GM10266 (cell line): ENCODE data around the gene NFYA.

ENCODE experiments used
- DNase-seq: peaks from one replicate; pipeline ENCODE4 v3.0.0; 2012; ENCODE audit errors: extremely low spot score
- TF ChIP-seq, protein P1 (sequence below): IDR thresholded peaks from 2 replicates; pipeline ENCODE4 v1.5.1; 2012; ENCODE audit warnings: mild to moderate bottlenecking, low read depth; ENCODE audit not compliant: control insufficient read depth, insufficient read depth; ENCODE audit errors: missing control alignments

The NFYA gene

DNA sequence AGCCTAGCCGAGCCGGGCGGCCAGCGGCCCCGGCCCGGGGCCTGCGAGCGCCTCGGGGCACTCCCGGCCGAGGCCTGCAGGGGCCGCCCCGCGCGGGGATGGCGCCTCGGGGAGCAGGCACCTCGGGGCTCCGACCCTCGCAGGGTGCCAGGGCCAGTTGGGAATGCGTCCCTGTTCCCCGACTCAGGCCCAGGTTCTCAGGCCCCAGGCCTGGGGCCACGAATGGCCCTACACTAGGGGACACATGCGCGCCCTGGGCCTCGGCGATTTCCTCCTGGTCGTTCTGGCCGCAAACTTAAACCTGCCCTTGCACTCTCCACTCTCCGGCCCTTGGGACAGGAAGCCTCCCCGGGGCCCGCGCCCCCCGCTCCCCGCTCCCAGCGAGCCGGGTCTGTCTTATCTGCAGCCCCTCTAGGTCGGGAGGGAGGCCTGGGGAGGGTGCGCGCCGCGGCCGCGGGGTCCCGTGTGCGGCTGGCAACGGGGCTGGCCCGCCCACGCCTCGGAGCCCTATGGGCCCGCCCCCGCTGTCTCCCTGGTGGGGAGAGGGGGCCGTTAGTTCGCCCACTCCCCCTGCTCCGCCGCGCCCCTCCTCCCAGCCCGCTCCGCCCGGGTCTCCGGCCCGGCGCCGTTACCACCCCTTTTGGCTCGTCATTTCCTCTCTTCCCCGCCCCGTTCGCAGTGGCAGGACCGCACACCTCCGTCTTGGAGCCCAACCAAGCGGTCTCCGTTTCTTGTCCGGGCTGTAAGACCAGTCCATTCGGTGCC, 611 bp downstream of the NFYA start:
- TF ChIP-seq, protein P1, sequence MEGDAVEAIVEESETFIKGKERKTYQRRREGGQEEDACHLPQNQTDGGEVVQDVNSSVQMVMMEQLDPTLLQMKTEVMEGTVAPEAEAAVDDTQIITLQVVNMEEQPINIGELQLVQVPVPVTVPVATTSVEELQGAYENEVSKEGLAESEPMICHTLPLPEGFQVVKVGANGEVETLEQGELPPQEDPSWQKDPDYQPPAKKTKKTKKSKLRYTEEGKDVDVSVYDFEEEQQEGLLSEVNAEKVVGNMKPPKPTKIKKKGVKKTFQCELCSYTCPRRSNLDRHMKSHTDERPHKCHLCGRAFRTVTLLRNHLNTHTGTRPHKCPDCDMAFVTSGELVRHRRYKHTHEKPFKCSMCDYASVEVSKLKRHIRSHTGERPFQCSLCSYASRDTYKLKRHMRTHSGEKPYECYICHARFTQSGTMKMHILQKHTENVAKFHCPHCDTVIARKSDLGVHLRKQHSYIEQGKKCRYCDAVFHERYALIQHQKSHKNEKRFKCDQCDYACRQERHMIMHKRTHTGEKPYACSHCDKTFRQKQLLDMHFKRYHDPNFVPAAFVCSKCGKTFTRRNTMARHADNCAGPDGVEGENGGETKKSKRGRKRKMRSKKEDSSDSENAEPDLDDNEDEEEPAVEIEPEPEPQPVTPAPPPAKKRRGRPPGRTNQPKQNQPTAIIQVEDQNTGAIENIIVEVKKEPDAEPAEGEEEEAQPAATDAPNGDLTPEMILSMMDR: peak; percentile 12
- peak; percentile 78 for DNase-seq

DNA sequence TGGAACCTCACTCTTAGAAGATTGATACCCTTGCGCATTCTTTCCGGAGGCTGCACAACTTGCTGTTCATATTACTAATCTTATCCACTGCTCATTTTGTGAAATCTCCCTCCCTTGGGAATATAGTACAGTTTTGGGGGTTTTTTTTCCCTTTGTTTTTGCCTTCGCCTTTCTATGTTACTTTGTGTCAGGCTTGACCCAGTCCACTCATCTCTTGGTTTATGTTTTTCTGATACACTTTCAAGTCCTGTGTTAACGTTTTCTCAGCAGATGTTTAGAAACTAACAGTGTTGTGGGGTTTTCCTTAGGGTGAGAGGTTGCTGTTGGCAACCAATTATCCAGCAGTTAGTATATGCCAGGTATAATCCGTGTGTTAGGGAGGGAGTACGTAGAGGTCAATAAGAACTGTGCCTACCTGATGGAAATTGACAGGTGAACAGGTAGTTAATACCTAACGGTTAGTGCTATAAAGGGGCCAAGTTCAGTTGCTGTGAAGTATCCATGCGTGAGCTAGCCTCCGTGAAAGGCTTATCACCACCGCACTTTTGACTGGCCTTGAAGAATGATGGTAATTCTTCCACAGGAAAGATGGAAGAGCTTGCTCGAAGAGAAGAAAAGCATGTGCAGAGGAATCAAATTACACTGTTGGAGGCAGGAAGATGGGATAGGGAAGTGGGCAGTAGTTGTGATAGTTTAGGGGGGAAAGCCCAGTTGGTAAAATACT, 1.4 kb downstream of the NFYA start:
- DNase-seq: peak; percentile 18
- TF ChIP-seq, protein P1: no peak

DNA sequence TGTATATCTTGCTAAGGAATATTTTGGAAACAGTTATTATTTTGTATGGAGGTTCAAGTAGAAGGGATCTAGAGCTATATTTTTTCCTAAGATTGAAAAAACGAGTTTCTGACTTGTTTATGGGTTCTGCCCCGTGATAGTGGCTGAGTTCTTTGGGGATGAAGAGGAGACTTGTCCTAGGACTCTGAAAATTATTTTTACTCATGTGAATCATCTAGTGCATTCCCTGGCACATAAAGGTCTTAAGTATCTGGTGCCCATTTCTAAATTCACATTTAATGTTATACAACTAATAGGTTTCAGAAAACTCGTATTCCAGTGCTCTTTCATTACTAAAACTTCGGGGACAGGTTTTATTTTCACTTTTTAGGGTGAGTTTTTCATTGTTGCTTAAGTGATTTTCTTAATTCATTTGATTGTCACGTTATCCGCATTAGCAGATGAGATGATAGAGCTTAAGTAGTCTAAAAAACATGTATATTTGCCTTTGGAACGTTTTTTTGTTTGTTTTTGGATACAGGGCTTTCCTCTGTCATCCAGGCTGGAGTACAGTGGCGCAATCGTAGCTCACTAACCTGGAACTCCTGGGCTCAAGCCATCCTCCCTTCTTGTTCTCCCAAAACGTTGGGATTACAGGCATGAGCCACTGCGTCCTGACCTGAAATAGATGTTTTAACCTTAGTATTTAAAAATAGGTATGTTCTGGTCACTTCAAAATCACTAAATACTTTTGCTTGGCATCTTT, 2.1 kb downstream of the NFYA start:
- DNase-seq: no peak
- TF ChIP-seq, protein P1: no peak

DNA sequence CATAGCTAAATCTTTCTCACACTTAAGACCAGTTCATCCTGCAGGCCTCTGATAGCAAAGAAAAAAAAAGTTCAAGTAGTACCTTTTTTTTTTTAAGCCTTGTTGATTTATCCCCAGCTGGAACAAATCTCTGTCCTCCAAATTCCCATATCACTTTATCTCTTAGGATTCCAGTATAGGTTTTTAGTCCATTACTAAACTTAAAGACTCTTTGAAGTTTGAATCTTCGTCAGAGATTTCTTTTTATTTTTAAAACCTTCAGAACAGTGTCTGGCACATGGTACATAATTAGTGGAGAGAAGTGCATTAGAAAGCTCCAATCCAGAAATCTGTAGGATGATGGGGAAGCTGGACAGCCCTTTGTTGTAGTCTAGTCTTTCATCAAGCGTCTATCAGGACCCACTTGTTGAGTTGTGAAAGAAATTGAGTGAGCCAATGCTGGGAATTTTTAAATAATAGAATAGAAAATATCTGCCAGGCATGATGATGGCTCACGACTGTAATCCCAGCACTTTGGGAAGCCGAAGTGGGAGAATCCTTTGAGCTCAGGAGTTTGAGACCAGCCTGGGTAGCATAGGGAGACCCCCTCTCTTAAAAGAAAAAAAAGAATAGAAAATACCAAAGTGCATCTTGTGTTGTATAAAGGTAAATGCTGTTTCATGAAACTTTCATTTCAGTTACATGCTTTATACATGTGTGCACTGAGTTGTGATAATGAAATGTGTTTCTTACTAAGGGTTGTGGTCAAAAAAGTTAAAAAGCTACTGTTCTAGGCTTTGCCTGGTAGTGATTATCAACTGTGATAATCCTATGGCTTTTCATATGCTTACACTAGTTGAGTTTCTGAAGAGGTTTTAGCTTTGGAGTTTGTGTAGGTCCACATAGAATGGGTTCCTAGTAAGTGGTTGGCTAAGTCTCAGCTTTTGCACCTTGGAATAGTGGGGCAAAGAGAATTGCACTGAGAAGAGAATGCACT, 3.2 kb downstream of the NFYA start:
- TF ChIP-seq, protein P1: no peak
- no peak for DNase-seq

DNA sequence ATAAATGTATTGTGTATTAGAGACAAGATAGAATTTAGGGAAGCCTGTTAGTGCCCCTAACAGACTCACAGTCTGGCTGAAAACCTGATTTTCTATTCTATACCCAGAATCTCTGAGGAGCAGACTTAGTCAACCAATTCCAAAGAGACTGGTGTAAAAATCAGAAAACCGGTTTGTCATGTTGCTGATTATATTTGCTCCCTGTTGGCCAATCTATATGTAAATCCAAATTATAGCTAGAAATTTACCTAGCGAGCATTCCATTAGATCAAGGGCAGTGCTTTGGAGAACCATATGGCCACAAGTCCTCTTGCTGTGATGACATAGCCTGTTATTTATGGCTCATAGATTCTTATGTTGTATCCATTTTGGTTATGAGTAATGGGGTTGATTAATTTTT, 4.8 kb downstream of the NFYA start:
- no peak for DNase-seq
- TF ChIP-seq, protein P1: no peak

DNA sequence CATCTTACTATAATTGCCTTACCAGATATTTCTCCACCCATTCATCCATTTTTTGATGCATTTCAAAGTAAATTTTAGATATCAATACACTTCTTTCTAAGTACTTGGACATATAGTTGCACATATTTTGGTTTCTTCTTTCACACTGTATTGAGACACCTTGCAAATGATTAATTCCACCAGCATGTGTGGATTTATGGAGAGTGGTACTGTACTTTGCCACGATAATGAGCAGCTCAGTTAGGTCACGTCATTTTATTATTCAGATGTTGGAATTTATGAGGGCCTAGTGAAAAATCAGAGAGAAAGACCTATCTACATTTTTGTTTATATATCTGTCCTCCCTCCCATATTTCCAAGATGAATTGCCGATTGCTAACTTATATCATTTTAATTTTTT, 5.3 kb downstream of the NFYA start:
- TF ChIP-seq, protein P1: no peak
- DNase-seq: no peak
